Measurements from ENCODE around the gene NT5C2.

GRCh38 chr10:103120546-103120945 is 72.5 kb downstream of the NT5C2 start:
- TF ChIP-seq CTCF (optimal IDR thresholded peaks at IDR 0.05 in 1 of 3, IDR thresholded peaks at IDR 0.05 in 1 of 3, conservative IDR thresholded peaks at IDR 0.05 in 1 of 3; ENCODE audit: extremely low read depth in 1 of 3, insufficient read depth in 2 of 3, low read length in 3 of 3) (no peak), EZH2 (IDR thresholded peaks at IDR 0.05; ENCODE audit: low read length) (no peak)

Data from keratinocyte (primary cell).